Skeletal muscle satellite cell (primary cell): Measurements from ENCODE around the gene MREG.
"Not testable (repeated sequence)": the region's sequence is repeated elsewhere in the genome, so short reads cannot be mapped to it uniquely, and the experiment has no call there.

Experiments used
- H3K27me3 ChIP-seq: 2 replicates; pipeline ENCODE4 v1.7.0; 2013; ENCODE audit warnings: low read length; ENCODE audit not compliant: control insufficient read depth, insufficient read depth
- H3K36me3 ChIP-seq: 2 replicates; pipeline ENCODE4 v1.7.0; 2013; ENCODE audit warnings: mild to moderate bottlenecking, control low read depth, low read length; ENCODE audit not compliant: insufficient read depth
- H3K4me1 ChIP-seq: 2 replicates; pipeline ENCODE4 v1.7.0; 2013; ENCODE audit warnings: low read length; ENCODE audit not compliant: control insufficient read depth, insufficient read depth
- H3K4me2 ChIP-seq: 2 replicates; pipeline ENCODE4 v1.7.0; 2013; ENCODE audit warnings: mild to moderate bottlenecking, low read length
- H3K4me3 ChIP-seq: 2 replicates; pipeline ENCODE4 v1.7.0; 2013; ENCODE audit warnings: low read length
- H3K9ac ChIP-seq: 2 replicates; pipeline ENCODE4 v1.7.0; 2013; ENCODE audit warnings: mild to moderate bottlenecking, low read depth, low read length, moderate library complexity
- H3K9me3 ChIP-seq: replicated peaks from 2 replicates; pipeline ENCODE4 v1.7.0; 2013; ENCODE audit warnings: mild to moderate bottlenecking, control low read depth, low read length

Gene MREG

GRCh38 chr2:215929602-215930335, 83.6 kb downstream of the MREG start:
- Histone ChIP-seq H3K9ac (no peak overlapping the region), H3K36me3 (no peaks in the 10 kb centered on the region), H3K4me2 (no peak overlapping the region), H3K4me3 (no peak overlapping the region), H3K9me3 (no peaks in the 10 kb centered on the region), H3K4me1 (peaks cover 25% of the 10 kb centered on the region), H3K27me3 (no peaks in the 10 kb centered on the region)

DNA sequence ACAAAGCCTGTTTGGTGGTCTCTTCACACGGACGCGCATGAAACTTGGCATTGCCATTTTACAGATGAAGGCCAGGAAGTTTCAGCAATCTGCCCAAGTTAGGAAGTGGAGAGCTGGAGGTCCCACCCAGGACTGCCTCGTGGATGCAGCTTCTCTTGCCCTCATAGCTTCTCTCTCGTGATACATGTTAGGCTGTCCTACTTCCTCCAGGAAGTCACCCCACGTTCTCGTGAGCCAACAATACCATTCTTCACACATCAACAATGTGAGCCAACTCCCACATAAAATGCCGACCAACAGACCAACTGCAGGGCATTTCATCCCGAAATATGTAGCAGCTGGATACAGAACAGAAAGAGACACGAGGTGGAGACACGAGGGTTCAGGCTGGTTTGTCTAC, 85.3 kb downstream of the MREG start:
- Histone ChIP-seq H3K4me1 (peaks cover 25% of the 10 kb centered on the region), H3K4me3 (no peak overlapping the region), H3K36me3 (no peaks in the 10 kb centered on the region), H3K9ac (no peak overlapping the region), H3K4me2 (no peak overlapping the region), H3K9me3 (no peaks in the 10 kb centered on the region), H3K27me3 (no peaks in the 10 kb centered on the region)

- H3K4me2 ChIP-seq, H3K4me3 ChIP-seq, H3K9me3 ChIP-seq, H3K36me3 ChIP-seq, H3K9ac ChIP-seq, H3K27me3 ChIP-seq: not testable (repeated sequence)
- H3K4me1 ChIP-seq, result peaks cover 28% of the 10 kb centered on the region
Measured at GRCh38 chr2:215926992-215927391, 86.4 kb downstream of the MREG start.

- no peaks in the 10 kb centered on the region for H3K36me3 ChIP-seq
- peaks cover 35% of the 10 kb centered on the region for H3K4me1 ChIP-seq
- H3K4me3 ChIP-seq, result no peak overlapping the region
- no peak overlapping the region for H3K4me2 ChIP-seq
- H3K9me3 ChIP-seq, result no peaks in the 10 kb centered on the region
- no peaks in the 10 kb centered on the region for H3K27me3 ChIP-seq
- no peak overlapping the region for H3K9ac ChIP-seq
Measured at GRCh38 chr2:215921895-215922294, 91.5 kb downstream of the MREG start.

DNA sequence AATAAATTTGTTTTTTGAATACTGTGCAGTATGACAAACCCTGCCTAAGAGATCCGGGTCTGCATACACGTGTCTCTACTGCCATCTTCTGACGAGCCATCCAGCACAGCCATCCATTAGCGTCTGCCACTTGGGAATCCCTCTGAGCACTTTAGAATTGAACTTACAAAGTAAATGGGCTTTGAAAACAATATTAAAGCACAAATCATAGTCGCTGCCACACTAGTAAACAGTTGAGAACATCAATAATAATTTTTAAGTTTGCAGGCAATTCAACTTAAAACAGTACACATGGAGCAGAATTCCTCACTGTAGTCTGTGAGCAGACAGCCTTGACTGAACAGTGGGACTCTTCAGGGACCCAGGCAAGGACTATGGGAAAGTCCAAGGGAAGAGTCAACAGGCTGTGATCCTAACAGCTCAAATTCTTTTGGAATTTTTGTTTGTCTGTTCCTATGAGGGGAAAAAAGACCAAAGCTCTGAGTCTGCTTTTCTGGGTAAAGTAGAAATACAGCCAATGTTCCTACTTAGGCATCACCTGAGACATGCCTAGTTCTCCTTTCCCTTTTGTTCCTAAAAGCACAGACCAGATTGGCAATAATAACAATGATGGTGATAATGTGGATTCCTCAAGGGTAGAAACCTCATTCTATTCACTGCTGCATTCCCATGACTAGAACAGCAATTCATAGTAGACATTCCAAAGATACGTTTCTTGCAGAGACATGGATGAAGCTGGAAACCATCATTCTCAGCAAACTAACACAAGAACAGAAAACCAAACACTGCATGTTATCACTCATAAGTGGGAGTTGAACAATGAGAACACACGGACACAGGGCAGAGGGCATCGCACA, 92.9 kb downstream of the MREG start:
- no peaks in the 10 kb centered on the region for H3K9me3 ChIP-seq
- H3K4me2 ChIP-seq, result no peak overlapping the region
- H3K4me1 ChIP-seq, result peaks cover 35% of the 10 kb centered on the region
- H3K9ac ChIP-seq, result no peak overlapping the region
- no peaks in the 10 kb centered on the region for H3K27me3 ChIP-seq
- H3K4me3 ChIP-seq, result no peak overlapping the region
- no peaks in the 10 kb centered on the region for H3K36me3 ChIP-seq

DNA sequence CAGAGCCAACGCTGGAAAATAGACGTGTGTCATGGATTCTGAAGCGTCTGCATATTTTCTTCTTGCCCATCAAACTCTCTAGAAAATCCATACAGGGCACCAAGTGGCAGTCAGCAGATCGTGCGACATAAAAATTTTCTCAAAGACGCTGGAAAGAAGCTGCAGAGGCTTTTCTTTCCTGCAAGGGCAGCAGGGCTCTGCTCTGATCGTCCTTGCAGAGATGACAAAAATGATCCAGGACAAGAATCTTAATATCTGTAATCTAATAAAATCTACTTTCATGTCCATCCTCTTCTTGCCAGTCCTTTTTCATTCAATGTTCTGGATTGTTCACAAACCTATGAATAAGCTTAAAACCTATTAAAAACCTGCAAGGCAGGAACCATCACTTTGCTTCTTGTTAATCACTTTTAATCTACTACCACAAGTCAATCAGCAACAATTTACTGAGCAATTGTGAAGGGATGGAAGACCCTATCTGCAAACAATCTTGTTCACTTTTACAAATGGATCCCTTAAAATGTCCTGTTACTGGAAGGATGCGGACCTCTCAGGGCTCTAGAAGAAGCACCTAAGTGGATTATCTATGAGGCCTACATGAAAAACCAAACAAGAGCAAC, 93.6 kb downstream of the MREG start:
- peaks cover 35% of the 10 kb centered on the region for H3K4me1 ChIP-seq
- peak overlapping the region; percentile 13 for H3K9ac ChIP-seq
- H3K4me3 ChIP-seq, result no peak overlapping the region
- H3K9me3 ChIP-seq, result no peaks in the 10 kb centered on the region
- H3K4me2 ChIP-seq, result no peak overlapping the region
- no peaks in the 10 kb centered on the region for H3K36me3 ChIP-seq
- no peaks in the 10 kb centered on the region for H3K27me3 ChIP-seq

- Histone ChIP-seq H3K9me3 (no peaks in the 10 kb centered on the region), H3K27me3 (no peaks in the 10 kb centered on the region), H3K4me3 (no peak overlapping the region), H3K4me1 (peaks cover 35% of the 10 kb centered on the region), H3K9ac (peak overlapping the region; percentile 4), H3K4me2 (no peak overlapping the region), H3K36me3 (no peaks in the 10 kb centered on the region)
Measured at GRCh38 chr2:215918901-215919599, 94.3 kb downstream of the MREG start.

- Histone ChIP-seq H3K4me1 (peaks cover 35% of the 10 kb centered on the region), H3K9ac (peak overlapping the region; percentile 4), H3K9me3 (no peaks in the 10 kb centered on the region), H3K27me3 (no peaks in the 10 kb centered on the region), H3K4me3 (no peak overlapping the region), H3K36me3 (no peaks in the 10 kb centered on the region), H3K4me2 (peak overlapping the region; percentile 23)
Measured at GRCh38 chr2:215917953-215918620, 95.3 kb downstream of the MREG start.

DNA sequence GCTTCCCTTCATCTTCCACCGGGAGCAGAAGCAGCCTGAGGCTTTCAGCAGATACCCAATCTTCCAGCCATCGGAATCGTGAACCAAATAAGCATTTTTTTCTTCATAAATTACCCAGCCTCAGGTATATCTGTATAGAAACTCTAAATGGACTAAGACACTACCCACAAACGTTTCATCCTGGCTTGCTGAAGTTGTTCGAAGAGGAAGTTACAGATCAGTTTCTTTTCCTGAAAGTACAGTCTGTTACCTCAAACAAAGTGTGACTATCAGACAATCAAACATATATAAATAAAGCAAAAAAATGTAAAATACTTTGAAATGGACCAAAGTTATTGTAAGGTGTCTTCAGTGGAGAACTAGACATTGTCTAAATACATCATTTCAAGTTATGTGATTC, 97.9 kb downstream of the MREG start:
- no peaks in the 10 kb centered on the region for H3K9me3 ChIP-seq
- no peak overlapping the region for H3K9ac ChIP-seq
- H3K36me3 ChIP-seq, result no peaks in the 10 kb centered on the region
- H3K4me2 ChIP-seq, result no peak overlapping the region
- no peaks in the 10 kb centered on the region for H3K27me3 ChIP-seq
- H3K4me3 ChIP-seq, result no peak overlapping the region
- H3K4me1 ChIP-seq, result peaks cover 26% of the 10 kb centered on the region

GRCh38 chr2:215914777-215915165, 98.6 kb downstream of the MREG start:
- no peaks in the 10 kb centered on the region for H3K9me3 ChIP-seq
- H3K27me3 ChIP-seq, result no peaks in the 10 kb centered on the region
- H3K36me3 ChIP-seq, result no peaks in the 10 kb centered on the region
- peaks cover 20% of the 10 kb centered on the region for H3K4me1 ChIP-seq
- H3K9ac ChIP-seq, result no peak overlapping the region
- H3K4me2 ChIP-seq, result no peak overlapping the region
- H3K4me3 ChIP-seq, result no peak overlapping the region
